Stimulated activated effector memory CD8-positive, alpha-beta T cell treated with anti-CD3 and anti-CD28 coated beads, Interleukin-12 subunit alpha, Interleukin-12 subunit beta, amount 100 ng/mL, for 72 hours (primary cell): ENCODE results near the gene SDCCAG8.
A peak's percentile ranks its signal among the peaks of the same experiment; 100 is the strongest.

Experiments
- ATAC-seq: fragments of 150-1000 bp; cut with Tn5 transposase; 2 replicates; pipeline ENCODE4 v1.10.0; 2021
- DNase-seq, 2 donors: peaks; one replicate each; pipeline ENCODE4 v3.0.0; 2021 to 2022; ENCODE audit warnings: low spot score in 2 of 2
- H3K27ac Mint-ChIP-seq: one replicate; pipeline ENCODE4 v1.8.0; 2022; ENCODE audit warnings: mild to moderate bottlenecking, mixed read lengths
- H3K36me3 Mint-ChIP-seq: one replicate; pipeline ENCODE4 v1.8.0; 2022; ENCODE audit warnings: mild to moderate bottlenecking, mixed read lengths
- H3K4me1 Mint-ChIP-seq: one replicate; pipeline ENCODE4 v1.8.0; 2022; ENCODE audit warnings: mixed read lengths
- H3K4me3 Mint-ChIP-seq: one replicate; pipeline ENCODE4 v1.8.0; 2022; ENCODE audit warnings: mild to moderate bottlenecking, mixed read lengths
- H3K9me3 Mint-ChIP-seq: one replicate; pipeline ENCODE4 v1.8.0; 2022; ENCODE audit warnings: mixed read lengths

Gene SDCCAG8

DNA sequence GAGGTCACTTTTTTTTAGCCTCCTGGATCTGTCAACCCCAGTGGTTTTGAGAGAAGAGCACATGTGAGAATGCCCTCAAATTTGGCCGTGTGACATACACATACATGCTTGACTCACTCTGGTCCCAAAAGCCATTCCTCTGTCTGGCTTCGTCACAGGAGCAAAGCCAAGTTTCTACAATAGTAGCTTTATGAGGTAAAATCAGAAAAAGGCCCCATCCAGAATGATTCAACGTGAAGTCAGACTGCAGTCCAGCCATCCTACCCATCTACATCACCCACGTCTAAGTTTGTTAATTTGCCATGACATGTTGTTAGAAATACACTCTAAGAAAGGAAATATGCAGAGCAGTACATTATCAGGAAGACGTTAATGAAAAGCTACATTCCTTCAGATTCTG, 245.2 kb downstream of the SDCCAG8 start:
- ATAC-seq (no peak), DNase-seq (no peak)
- H3K9me3 Mint-ChIP-seq: no peaks in the 10 kb centered on the region
- no peak overlapping the region for H3K4me3 Mint-ChIP-seq
- H3K27ac Mint-ChIP-seq: no peak overlapping the region
- H3K4me1 Mint-ChIP-seq: peaks cover 13% of the 10 kb centered on the region
- peaks cover 54% of the 10 kb centered on the region for H3K36me3 Mint-ChIP-seq

- DNase-seq (no peak), ATAC-seq (no peak)
- Mint-ChIP-seq H3K9me3 (no peaks in the 10 kb centered on the region), H3K36me3 (peaks cover 47% of the 10 kb centered on the region), H3K27ac (no peak overlapping the region), H3K4me1 (peaks cover 22% of the 10 kb centered on the region), H3K4me3 (no peak overlapping the region)
These were observed 247.3 kb downstream of the SDCCAG8 start for GRCh38 chr1:243503155-243503554.

GRCh38 chr1:243505986-243506689, 250.3 kb downstream of the SDCCAG8 start:
- no peak for ATAC-seq
- Mint-ChIP-seq H3K4me1 (peaks cover 34% of the 10 kb centered on the region), H3K27ac (peak overlapping the region; percentile 44), H3K9me3 (no peaks in the 10 kb centered on the region), H3K4me3 (no peak overlapping the region), H3K36me3 (peaks cover 51% of the 10 kb centered on the region)
- DNase-seq: no peak

DNA sequence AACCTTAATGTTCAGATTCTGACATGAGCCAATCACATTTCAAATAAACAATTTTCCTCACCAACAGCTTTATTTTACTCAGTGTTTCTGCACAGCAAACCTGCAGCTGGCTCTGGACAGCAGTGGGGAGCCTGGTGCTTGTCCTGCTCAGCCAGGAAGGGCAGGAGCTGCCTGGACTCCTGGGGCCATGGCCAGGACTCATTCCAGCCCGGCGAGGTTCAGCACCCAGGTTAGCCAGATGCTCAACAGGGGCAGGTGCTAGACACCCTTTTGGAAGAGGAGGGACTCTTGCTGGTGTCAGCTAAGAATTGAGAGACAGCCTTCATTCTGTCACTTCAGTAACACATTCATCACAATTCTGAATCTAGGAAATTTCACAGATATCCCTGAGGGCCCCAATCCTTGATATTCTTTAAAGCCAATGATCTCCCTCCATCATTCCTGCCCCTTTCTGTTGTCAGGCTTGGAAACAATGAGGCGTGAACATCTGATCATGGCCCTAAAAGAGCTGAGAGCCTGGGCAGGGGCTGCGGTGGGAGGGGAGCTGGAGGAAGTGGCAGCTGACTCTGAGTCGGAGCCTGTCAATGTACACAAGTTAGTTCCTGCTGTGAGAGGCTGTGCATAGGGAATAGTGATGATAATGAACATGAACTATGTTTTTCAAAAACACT, 251.3 kb downstream of the SDCCAG8 start:
- ATAC-seq (peak; percentile 42), DNase-seq (no peak)
- H3K9me3 Mint-ChIP-seq: no peaks in the 10 kb centered on the region
- peak overlapping the region; percentile 44 for H3K27ac Mint-ChIP-seq
- peaks cover 34% of the 10 kb centered on the region for H3K4me1 Mint-ChIP-seq
- no peak overlapping the region for H3K4me3 Mint-ChIP-seq
- peaks cover 61% of the 10 kb centered on the region for H3K36me3 Mint-ChIP-seq

- Mint-ChIP-seq H3K4me3 (peak overlapping the region; percentile 44), H3K9me3 (no peaks in the 10 kb centered on the region), H3K36me3 (peaks cover 62% of the 10 kb centered on the region)
These were observed 251.9 kb downstream of the SDCCAG8 start for GRCh38 chr1:243507672-243508302.

DNA sequence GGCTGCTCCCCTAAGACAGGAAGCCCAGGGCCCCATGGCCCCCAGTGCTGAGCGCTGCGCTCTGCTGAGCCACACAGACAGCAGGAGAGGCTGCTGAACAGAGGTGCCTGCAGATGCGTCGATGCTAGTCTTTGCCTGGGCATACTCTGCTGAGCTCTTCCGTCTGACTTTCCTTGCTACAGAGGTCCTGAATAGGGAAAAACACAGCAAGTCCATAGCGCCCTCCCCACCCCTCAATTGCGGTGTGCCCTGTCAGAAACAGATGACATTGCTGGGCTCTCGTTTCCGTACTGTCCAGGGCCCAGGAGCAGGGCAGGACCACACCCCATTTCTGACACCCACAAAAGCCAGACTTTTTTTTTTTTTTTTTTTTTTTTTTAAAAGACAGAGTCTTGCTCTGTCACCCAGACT, 252.5 kb downstream of the SDCCAG8 start:
- ATAC-seq (peak; percentile 93), DNase-seq (no peak)
- Mint-ChIP-seq H3K36me3 (peaks cover 61% of the 10 kb centered on the region), H3K27ac (peak overlapping the region; percentile 74), H3K4me3 (peak overlapping the region; percentile 44), H3K4me1 (peaks cover 34% of the 10 kb centered on the region), H3K9me3 (no peaks in the 10 kb centered on the region)

More at GRCh38 chr1:243507672-243508302, 251.9 kb downstream of the SDCCAG8 start:
- ATAC-seq: peak; percentile 5
- no peak for DNase-seq
- Mint-ChIP-seq H3K27ac (peak overlapping the region; percentile 74), H3K4me1 (peaks cover 34% of the 10 kb centered on the region)

DNA sequence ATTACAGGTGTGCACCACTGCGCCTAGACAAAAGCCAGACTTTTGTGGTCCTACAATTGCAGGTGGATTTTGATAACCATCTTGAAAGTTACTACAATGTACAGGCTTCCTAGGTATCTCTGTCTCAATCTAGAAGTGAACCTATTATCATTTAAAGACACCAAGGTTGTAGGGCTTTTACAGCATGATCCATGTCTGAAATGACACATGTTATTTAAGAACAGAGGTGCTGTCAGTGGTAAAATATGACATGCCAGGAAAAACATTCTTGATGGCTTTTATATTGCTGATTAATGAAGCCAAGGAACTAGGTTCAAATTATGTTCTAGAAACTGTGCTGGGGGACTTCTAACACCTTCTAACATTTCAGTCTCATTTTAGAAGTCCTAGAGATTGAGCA, 253.1 kb downstream of the SDCCAG8 start:
- Mint-ChIP-seq H3K9me3 (no peaks in the 10 kb centered on the region), H3K36me3 (peaks cover 55% of the 10 kb centered on the region), H3K4me3 (peak overlapping the region; percentile 44), H3K27ac (peak overlapping the region; percentile 74), H3K4me1 (peaks cover 34% of the 10 kb centered on the region)
- DNase-seq (no peak), ATAC-seq (no peak)

DNA sequence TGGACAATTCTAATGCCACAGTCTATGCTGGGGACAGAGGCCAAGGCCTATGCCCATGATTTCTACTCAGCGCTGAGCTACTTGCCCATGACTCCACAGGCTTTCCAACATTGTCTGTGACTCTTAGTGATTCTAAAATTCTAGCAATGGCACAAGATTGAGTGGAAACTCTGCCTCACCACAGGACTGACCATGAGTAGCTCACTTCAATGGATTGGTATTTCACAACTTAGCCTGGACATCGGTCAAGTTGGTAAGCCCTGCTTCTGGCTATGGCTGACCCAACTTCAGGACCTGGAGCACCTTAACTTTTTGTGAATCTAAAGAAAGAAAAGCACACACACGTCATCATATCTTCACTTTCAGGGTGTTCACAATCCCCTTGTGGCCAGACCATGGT, 255.1 kb downstream of the SDCCAG8 start:
- Mint-ChIP-seq H3K4me1 (peaks cover 38% of the 10 kb centered on the region), H3K36me3 (peaks cover 35% of the 10 kb centered on the region), H3K4me3 (no peak overlapping the region), H3K27ac (no peak overlapping the region), H3K9me3 (no peaks in the 10 kb centered on the region)
- ATAC-seq (no peak), DNase-seq (no peak)

GRCh38 chr1:243513726-243514491, 258.1 kb downstream of the SDCCAG8 start:
- H3K27ac Mint-ChIP-seq: peak overlapping the region; percentile 16
- H3K9me3 Mint-ChIP-seq: no peaks in the 10 kb centered on the region

DNA sequence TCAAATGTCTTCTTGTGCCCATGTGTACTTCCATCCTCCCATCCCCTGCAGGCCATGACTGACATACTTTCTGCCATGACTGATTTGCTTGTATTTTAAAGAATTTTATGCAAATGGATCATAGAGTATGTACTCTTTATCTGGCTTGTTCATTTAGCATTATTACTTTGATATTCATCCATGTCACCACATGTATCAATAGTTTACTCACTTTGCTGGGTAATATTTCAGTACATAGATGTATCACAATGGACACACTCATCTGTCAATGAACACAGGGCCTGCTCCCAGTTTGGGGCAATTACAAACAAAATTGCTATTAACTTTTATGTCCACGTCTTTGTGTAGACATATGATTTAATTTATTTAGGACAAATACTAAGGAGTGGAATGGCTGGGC, 259.1 kb downstream of the SDCCAG8 start:
- Mint-ChIP-seq H3K4me1 (peaks cover 15% of the 10 kb centered on the region), H3K27ac (peak overlapping the region; percentile 16), H3K4me3 (no peak overlapping the region), H3K9me3 (no peaks in the 10 kb centered on the region), H3K36me3 (peaks cover 31% of the 10 kb centered on the region)
- ATAC-seq: peak; percentile 64
- no peak for DNase-seq

More at GRCh38 chr1:243513726-243514491, 258.1 kb downstream of the SDCCAG8 start:
- ATAC-seq: no peak
- Mint-ChIP-seq H3K36me3 (peaks cover 32% of the 10 kb centered on the region), H3K4me3 (no peak overlapping the region), H3K4me1 (peaks cover 15% of the 10 kb centered on the region)
- no peak for DNase-seq

- Mint-ChIP-seq H3K4me1 (peaks cover 12% of the 10 kb centered on the region), H3K27ac (no peak overlapping the region), H3K9me3 (peaks cover 3% of the 10 kb centered on the region), H3K4me3 (no peak overlapping the region), H3K36me3 (no peaks in the 10 kb centered on the region)
- DNase-seq (no peak), ATAC-seq (no peak)
These were observed 265.0 kb downstream of the SDCCAG8 start for GRCh38 chr1:243520831-243521230.

- Mint-ChIP-seq H3K36me3 (no peaks in the 10 kb centered on the region), H3K4me1 (peaks cover 17% of the 10 kb centered on the region)
- ATAC-seq: no peak
These were observed 267.9 kb downstream of the SDCCAG8 start for GRCh38 chr1:243523766-243524165.

DNA sequence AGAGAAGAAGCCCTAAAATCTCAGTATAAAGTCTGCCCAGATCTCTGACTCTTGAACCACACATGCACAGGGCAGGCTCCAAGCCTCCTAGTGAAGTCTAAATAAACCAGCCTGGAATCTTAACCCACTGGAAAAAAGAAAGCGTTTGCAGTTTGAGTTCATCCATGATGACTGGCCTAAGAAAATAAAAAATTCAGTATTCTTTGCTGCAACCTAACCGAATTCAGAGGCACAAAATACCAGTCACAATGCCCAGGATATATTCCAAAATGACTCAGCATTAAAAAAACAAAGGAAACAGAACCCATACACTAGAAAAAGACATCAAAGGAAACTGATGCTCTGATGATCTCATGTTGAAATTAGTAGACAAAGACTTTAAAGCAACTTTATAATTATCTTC, 269.2 kb downstream of the SDCCAG8 start:
- ATAC-seq: no peak
- no peak overlapping the region for H3K27ac Mint-ChIP-seq
- H3K36me3 Mint-ChIP-seq: no peaks in the 10 kb centered on the region
- DNase-seq: no peak
- no peak overlapping the region for H3K4me3 Mint-ChIP-seq
- H3K4me1 Mint-ChIP-seq: peaks cover 22% of the 10 kb centered on the region
- peaks cover 3% of the 10 kb centered on the region for H3K9me3 Mint-ChIP-seq

More at GRCh38 chr1:243523766-243524165, 267.9 kb downstream of the SDCCAG8 start:
- Mint-ChIP-seq H3K27ac (no peak overlapping the region), H3K4me3 (no peak overlapping the region), H3K9me3 (peaks cover 3% of the 10 kb centered on the region)
- DNase-seq: no peak

GRCh38 chr1:243526180-243526579, 270.3 kb downstream of the SDCCAG8 start:
- ATAC-seq (no peak), DNase-seq (no peak)
- Mint-ChIP-seq H3K4me1 (peaks cover 28% of the 10 kb centered on the region), H3K36me3 (no peaks in the 10 kb centered on the region), H3K4me3 (no peak overlapping the region), H3K27ac (no peak overlapping the region), H3K9me3 (peaks cover 7% of the 10 kb centered on the region)
